ENCODE measurements around the gene KDM6A.
"Not testable (repeated sequence)": the region's sequence is repeated elsewhere in the genome, so short reads cannot be mapped to it uniquely, and the experiment has no call there.

The KDM6A gene

GRCh38 chrX:44961817-44962607, 89.0 kb downstream of the KDM6A start:
- no peak for DNase-seq (ENCODE audit: low read depth)

GRCh38 chrX:44962944-44963343, 90.0 kb downstream of the KDM6A start:
- DNase-seq (ENCODE audit: low read depth): no peak

- no peak for DNase-seq (ENCODE audit: low read depth)
These were observed 94.2 kb downstream of the KDM6A start for GRCh38 chrX:44967221-44967620.

GRCh38 chrX:44970709-44971108, 97.7 kb downstream of the KDM6A start:
- DNase-seq (ENCODE audit: low read depth): no peak

GRCh38 chrX:44971674-44972073, 98.7 kb downstream of the KDM6A start:
- DNase-seq (ENCODE audit: low read depth): no peak

- DNase-seq (ENCODE audit: low read depth): no peak
These were observed 99.1 kb downstream of the KDM6A start for GRCh38 chrX:44972132-44972531.

GRCh38 chrX:44973420-44973932, 100.5 kb downstream of the KDM6A start:
- no peak for DNase-seq (ENCODE audit: low read depth)

- no peak for DNase-seq (ENCODE audit: low read depth)
These were observed 101.5 kb downstream of the KDM6A start for GRCh38 chrX:44974451-44974850.

- no peak for DNase-seq (ENCODE audit: low read depth)
These were observed 102.8 kb downstream of the KDM6A start for GRCh38 chrX:44975666-44976263.

GRCh38 chrX:44978976-44979375, 106.0 kb downstream of the KDM6A start:
- DNase-seq (ENCODE audit: low read depth): no peak

GRCh38 chrX:44980403-44980802, 107.4 kb downstream of the KDM6A start:
- DNase-seq (ENCODE audit: low read depth): no peak

GRCh38 chrX:44980883-44981282, 107.9 kb downstream of the KDM6A start:
- no peak for DNase-seq (ENCODE audit: low read depth)

- DNase-seq (ENCODE audit: low read depth): no peak
These were observed 117.2 kb downstream of the KDM6A start for GRCh38 chrX:44989995-44990770.

- DNase-seq (ENCODE audit: low read depth): no peak
These were observed 119.8 kb downstream of the KDM6A start for GRCh38 chrX:44992775-44993174.

GRCh38 chrX:44996277-44996676, 123.3 kb downstream of the KDM6A start:
- DNase-seq (ENCODE audit: low read depth): no peak

GRCh38 chrX:44997282-44997812, 124.4 kb downstream of the KDM6A start:
- DNase-seq (ENCODE audit: low read depth): no peak

GRCh38 chrX:44997888-44998287, 124.9 kb downstream of the KDM6A start:
- no peak for DNase-seq (ENCODE audit: low read depth)

- not testable (repeated sequence) for DNase-seq (ENCODE audit: low read depth)
These were observed 126.2 kb downstream of the KDM6A start for GRCh38 chrX:44999237-44999636.

GRCh38 chrX:44999872-45000271, 126.9 kb downstream of the KDM6A start:
- DNase-seq (ENCODE audit: low read depth): not testable (repeated sequence)

- no peak for DNase-seq (ENCODE audit: low read depth)
These were observed 128.1 kb downstream of the KDM6A start for GRCh38 chrX:45001048-45001447.

GRCh38 chrX:45003085-45003484, 130.1 kb downstream of the KDM6A start:
- DNase-seq (ENCODE audit: low read depth): no peak
